Right lobe of liver (tissue), 6 donors: ENCODE results near the gene MIER2. TPM values are rescaled to one million over a fixed set of nuclear protein-coding genes. Genes with fewer than 3 reads are reported as not detected.

Experiments used
- ATAC-seq, 4 donors: fragments of 200-7000 bp; cut with Tn5 transposase; one replicate each; pipeline ENCODE4 v1.9.1; 2020; ENCODE audit warnings: mild to moderate bottlenecking in 4 of 4, moderate library complexity in 4 of 4
- DNase-seq, 3 donors: peaks; one replicate each; pipeline ENCODE4 v3.0.0-alpha.2; 2020
- H3K27ac ChIP-seq, 3 donors: fragments of 200-600 bp; one replicate each; pipeline ENCODE4 v1.8.0; 2022
- H3K27me3 ChIP-seq, 2 donors: fragments of 200-600 bp; one replicate each; pipeline ENCODE4 v1.8.0; 2022
- H3K36me3 ChIP-seq, 4 donors: fragments of 200-600 bp; sonication (generic) in 1 of 4; one replicate each; pipeline versions ENCODE4 v1.5.1 to v1.8.0; 2017 to 2022; ENCODE audit warnings: control low read depth in 1 of 4
- H3K4me1 ChIP-seq, 4 donors: fragments of 200-600 bp; sonication (generic) in 1 of 4; one replicate each; pipeline versions ENCODE4 v1.5.1 to v1.8.0; 2017 to 2022; ENCODE audit warnings: control low read depth in 1 of 4
- H3K4me3 ChIP-seq, 3 donors: fragments of 200-600 bp; one replicate each; pipeline ENCODE4 v1.8.0; 2022
- H3K9me3 ChIP-seq, 4 donors: fragments of 200-600 bp; sonication (generic) in 1 of 4; one replicate each; pipeline versions ENCODE4 v1.5.1 to v1.8.0; 2017 to 2022; ENCODE audit warnings: control low read depth in 1 of 4
- POLR2A ChIP-seq: fragments of 450-650 bp; IDR thresholded peaks from one replicate; pipeline ENCODE4 v1.6.1; 2017; ENCODE audit warnings: antibody characterized with exemption, mild to moderate bottlenecking
- WGBS: methylation state at CpG from one replicate; pipeline ENCODE4 v1.1.6; 2018; ENCODE audit warnings: low coverage, low lambda C conversion rate; ENCODE audit not compliant: insufficient coverage; ENCODE audit errors: missing lambda C conversion rate; 5-methylcytosine and 5-hydroxymethylcytosine counted together
- intact Hi-C, 2 donors: fragments of 100-400 bp; cut with DNase I; formaldehyde crosslinking; loops; one replicate each; pipeline versions ENCODE4 v1.11.2 to v1.14.1; 2022
- total RNA-seq, 6 experiments: library from RNA; depleted of rRNA in 2 of 6; stranded (reverse); fragments of >200 nt in 2 of 6; fragmentation: NEBNext Ultra II Directional in 3 of 6; extraction: Animal tissue kit (Norgen Biotek cat#: 25700) in 3 of 6; gene quantifications; one replicate each; pipeline versions ENCODE4 v1.1.0 to v1.2.4, GENCODE V29; 2016 to 2023
- TF ChIP-seq, protein P1 (sequence below), 4 donors: fragments of 200-600 bp in 3 of 4; fragments of 450-650 bp in 1 of 4; IDR thresholded peaks; one replicate each; pipeline versions ENCODE4 v1.5.1 to v1.8.0; 2016 to 2022; ENCODE audit warnings: antibody characterized with exemption in 4 of 4, mild to moderate bottlenecking in 2 of 4
- donor health status: DM: no; HTN: yes; CAD: no.
- donor health status: DM: no; HTN: no; CAD: no.
- donor health status: DM: no; HTN: no; CAD: no.
- donor health status: DM: no; HTN: yes; CAD: no.
- donor health status: DM: no; HTN: yes; CAD: no.

The MIER2 gene
- total RNA-seq, 6 experiments from 2014 or later = 3.1 to 7.3 (median 4.5) TPM

DNA sequence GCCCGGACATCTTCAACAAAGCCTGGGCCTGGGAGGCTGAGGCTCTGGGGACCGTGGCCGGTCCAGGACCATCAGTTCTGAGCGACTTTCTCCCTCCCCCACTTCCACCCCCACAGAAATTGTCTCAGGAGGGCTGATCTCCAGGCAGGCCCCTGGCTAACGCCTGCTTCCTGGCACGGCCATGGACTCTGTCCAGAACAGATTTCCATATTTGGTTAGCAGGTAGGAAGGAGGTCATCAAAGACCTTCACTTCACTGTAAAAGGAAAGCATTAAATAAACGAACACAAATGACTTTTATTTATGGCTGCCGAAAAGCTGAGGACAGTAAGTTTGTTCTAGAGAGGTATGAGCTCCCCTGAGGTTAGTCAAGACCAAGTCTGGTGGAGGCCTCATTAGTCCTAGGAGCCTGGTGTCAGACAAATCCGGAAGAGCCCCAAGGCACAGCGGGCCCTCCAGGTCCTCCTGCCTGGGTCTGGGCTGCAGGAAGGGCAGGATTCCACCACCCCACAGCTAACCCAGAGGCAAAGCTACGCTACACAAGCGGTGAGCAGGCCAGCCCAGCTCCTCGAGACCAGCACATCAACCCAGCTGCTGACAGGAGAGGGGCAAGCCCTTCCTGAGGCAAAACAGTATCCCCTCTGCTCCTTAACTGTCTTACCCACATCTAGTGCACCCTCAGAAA, 48.8 kb downstream of the MIER2 start:
- H3K27ac ChIP-seq = no peak overlapping the region
- no peaks in the 10 kb centered on the region for H3K4me1 ChIP-seq
- ATAC-seq (peak in 1 of 4 donors; percentile 17), DNase-seq (no peak)
- no peaks in the 10 kb centered on the region for H3K36me3 ChIP-seq
- H3K9me3 ChIP-seq = no peaks in the 10 kb centered on the region
- intact Hi-C loops = no loop called here
- no peak overlapping the region for H3K4me3 ChIP-seq
- H3K27me3 ChIP-seq = peaks cover 7 to 16% of the 10 kb centered on the region in 2 donors
- TF ChIP-seq POLR2A = no peak
- TF ChIP-seq, protein P1, sequence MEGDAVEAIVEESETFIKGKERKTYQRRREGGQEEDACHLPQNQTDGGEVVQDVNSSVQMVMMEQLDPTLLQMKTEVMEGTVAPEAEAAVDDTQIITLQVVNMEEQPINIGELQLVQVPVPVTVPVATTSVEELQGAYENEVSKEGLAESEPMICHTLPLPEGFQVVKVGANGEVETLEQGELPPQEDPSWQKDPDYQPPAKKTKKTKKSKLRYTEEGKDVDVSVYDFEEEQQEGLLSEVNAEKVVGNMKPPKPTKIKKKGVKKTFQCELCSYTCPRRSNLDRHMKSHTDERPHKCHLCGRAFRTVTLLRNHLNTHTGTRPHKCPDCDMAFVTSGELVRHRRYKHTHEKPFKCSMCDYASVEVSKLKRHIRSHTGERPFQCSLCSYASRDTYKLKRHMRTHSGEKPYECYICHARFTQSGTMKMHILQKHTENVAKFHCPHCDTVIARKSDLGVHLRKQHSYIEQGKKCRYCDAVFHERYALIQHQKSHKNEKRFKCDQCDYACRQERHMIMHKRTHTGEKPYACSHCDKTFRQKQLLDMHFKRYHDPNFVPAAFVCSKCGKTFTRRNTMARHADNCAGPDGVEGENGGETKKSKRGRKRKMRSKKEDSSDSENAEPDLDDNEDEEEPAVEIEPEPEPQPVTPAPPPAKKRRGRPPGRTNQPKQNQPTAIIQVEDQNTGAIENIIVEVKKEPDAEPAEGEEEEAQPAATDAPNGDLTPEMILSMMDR (IDR thresholded peaks at IDR 0.05) = no peak
- 28% methylated on average over 6 of the region's 13 CpGs for WGBS

DNA sequence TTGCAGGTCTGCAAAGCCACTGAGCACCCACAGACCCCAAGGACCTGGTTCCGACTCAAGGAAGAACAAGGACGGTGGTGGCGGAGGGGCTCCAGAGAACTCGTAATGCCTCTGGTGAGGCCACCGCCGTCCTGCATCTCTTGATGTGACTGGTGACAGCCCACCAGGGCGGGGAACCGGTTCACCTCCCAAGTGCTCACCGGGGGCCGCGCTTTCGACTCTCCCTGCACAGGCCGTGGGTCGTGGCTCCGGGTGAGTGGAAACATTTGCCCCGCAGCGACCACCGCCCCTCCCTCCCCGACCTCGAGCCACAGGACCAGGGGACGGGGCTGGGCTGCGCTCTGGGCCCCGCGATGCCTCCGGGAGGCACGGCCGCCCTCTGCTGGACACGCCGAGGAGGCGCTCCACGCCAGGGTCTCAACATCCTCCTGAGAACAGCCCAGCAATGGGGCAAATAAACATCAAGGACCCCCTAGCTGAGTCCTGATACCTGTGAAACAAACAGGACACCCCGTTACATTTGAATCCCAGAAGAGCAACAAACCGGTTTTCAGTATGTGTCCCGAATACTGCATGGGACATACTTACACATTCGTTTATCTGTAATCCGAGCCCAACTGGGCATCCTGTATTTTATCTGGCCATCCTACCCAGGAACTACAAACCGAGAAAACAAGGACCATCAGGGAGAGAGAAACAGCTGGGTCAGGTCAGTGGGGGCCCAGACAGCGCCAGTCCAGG, 49.5 kb downstream of the MIER2 start:
- peak; percentile 52 to 77 (median 74) for ATAC-seq
- DNase-seq = peak in 1 of 3 donors; percentile 46
- WGBS = 28% methylated on average over 7 of the region's 38 CpGs
- TF ChIP-seq, protein P1 (IDR thresholded peaks at IDR 0.05) = peak; percentile 46 to 65 (median 62)
- TF ChIP-seq POLR2A = no peak
- Histone ChIP-seq H3K27ac (no peak overlapping the region), H3K4me3 (no peak overlapping the region), H3K9me3 (no peaks in the 10 kb centered on the region), H3K36me3 (no peaks in the 10 kb centered on the region), H3K27me3 (peaks cover 7 to 16% of the 10 kb centered on the region in 2 donors), H3K4me1 (no peaks in the 10 kb centered on the region)
- intact Hi-C loops = no loop called here

DNA sequence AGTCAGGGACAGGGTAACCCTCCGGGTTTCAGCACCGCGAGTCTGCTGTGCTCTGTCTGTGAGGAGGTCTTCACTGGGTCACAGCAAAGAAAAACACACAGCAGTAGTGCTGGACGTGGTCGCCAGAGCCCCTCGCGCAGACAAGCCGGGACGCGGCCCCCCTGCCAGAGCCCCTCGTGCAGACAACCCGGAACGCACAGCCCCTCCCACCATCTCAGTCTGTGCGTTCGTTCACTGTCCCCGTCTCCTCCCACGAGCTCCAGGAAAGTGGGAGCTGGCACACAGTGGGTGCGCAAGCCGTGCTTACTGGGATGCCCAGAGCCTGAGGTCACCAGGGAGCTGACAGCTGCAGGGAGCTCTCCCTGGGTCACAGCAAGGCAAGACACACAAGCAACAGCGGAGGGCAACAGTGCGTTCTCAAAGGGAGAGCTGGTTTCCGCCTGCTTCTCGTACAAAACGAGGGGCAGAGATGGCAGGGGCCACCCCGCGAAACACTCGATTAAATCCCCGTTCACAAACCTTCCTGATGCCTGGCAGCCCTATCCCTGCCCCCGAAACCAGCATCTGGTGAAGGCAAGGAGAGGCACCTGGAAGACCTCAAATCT, 50.2 kb downstream of the MIER2 start:
- Histone ChIP-seq H3K4me3 (no peak overlapping the region), H3K9me3 (no peaks in the 10 kb centered on the region), H3K4me1 (no peaks in the 10 kb centered on the region), H3K27ac (no peak overlapping the region), H3K27me3 (peaks cover 7 to 16% of the 10 kb centered on the region in 2 donors), H3K36me3 (no peaks in the 10 kb centered on the region)
- DNase-seq = no peak
- WGBS = 33% methylated on average over 1 of the region's 29 CpGs
- intact Hi-C loops = no loop called here
- no peak for TF ChIP-seq POLR2A
- TF ChIP-seq, protein P1 (IDR thresholded peaks at IDR 0.05) = no peak
- peak in 1 of 4 donors; percentile 15 for ATAC-seq

DNA sequence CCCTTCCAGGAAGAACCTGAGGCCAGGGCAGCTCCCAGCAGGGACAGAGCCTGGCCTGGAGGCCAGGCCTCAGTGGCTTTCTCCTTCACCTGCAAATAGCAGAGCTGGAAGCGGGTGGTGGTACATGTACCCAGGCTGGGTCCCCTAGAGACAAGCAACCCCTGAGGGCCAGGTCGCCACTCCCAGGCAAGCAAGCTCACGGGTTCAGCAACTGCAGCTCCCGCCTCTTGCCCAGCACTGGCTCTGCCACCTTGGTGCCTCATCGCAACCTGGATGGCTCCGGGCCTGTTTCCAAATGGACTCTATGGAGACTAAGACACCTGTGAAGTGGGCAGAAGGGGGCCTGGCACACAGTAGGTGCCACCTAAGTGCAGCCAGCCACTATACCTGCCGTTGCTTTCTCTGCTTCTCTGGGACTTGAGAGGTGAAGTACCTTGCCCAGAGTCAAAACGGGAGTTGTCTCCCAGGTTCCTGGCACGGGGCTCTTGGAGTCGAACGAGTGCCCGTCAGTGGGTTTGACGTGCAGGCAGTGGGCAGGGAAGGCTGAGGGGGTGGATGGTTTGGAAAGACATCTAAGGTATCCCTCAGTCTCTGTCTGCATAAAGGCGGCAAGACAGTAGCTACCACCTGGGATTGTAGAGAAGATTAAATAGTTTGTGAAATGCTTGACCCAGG, 51.0 kb downstream of the MIER2 start:
- no peak overlapping the region for H3K4me3 ChIP-seq
- DNase-seq = no peak
- no peak overlapping the region for H3K27ac ChIP-seq
- TF ChIP-seq POLR2A = no peak
- TF ChIP-seq, protein P1 (IDR thresholded peaks at IDR 0.05) = no peak
- no peak for ATAC-seq
- WGBS = 67% methylated on average over 7 of the region's 14 CpGs
- no peaks in the 10 kb centered on the region for H3K9me3 ChIP-seq
- no peaks in the 10 kb centered on the region for H3K4me1 ChIP-seq
- H3K27me3 ChIP-seq = peaks cover 7 to 16% of the 10 kb centered on the region in 2 donors
- no peaks in the 10 kb centered on the region for H3K36me3 ChIP-seq
- intact Hi-C loops = no loop called here
